Measurements from ENCODE around the gene LYPD5. TPM values are rescaled to one million over a fixed set of nuclear protein-coding genes. Genes with fewer than 3 reads are reported as not detected.

The LYPD5 gene
- total RNA-seq, 1 experiment from 2014 or later = 0.87 TPM

- in situ Hi-C loops (cut with HindIII; ENCODE audit: low pct_unique_long_range_greater_than_20kb, low sequenced_read_pairs) = no loop called here
- intact Hi-C loops (cut with micrococcal nuclease; ENCODE audit: unreplicated experiment) = no loop called here
- TF ChIP-seq TCF7L2 (IDR thresholded peaks at IDR 0.05; ENCODE audit: low read depth, low read length) (no peak), REST (IDR thresholded peaks at IDR 0.05; ENCODE audit: insufficient read depth in 1 of 2, low read depth in 2 of 2, low read length in 1 of 2) (no peak), SIN3A (IDR thresholded peaks at IDR 0.05; ENCODE audit: borderline replicate concordance, insufficient read depth, low read depth, low read length) (no peak), CTCF (IDR thresholded peaks at IDR 0.05) (no peak), POLR2AphosphoS5 (IDR thresholded peaks at IDR 0.05; ENCODE audit: low read depth, low read length) (no peak)
- no peak for DNase-seq (ENCODE audit: low read depth, low spot score)
- no peak for ATAC-seq
- H3K27me3 ChIP-seq (ENCODE audit: control insufficient read depth, insufficient read depth, low read length) = no peaks in the 10 kb centered on the region
- no peaks in the 10 kb centered on the region; the same call in 1 of the 2 replicates for H3K36me3 ChIP-seq (ENCODE audit: control insufficient read depth, insufficient read depth, low read length)
- ChIA-PET CTCF (no interaction called here), POLR2A (no interaction called here)
- H3K4me3 ChIP-seq (ENCODE audit: low read depth in 2 of 2, low read length in 2 of 2) = peak overlapping the region; percentile 30 to 67; a peak in 3 of 4 replicates
- no TSS peak for BruUV-seq (replicated peaks)
- peaks cover 64% of the 10 kb centered on the region for H3K4me1 ChIP-seq (ENCODE audit: control insufficient read depth, insufficient read depth, low read length)
- no peaks in the 10 kb centered on the region for H3K9me3 ChIP-seq (ENCODE audit: control insufficient read depth, insufficient read depth, low read depth, low read length)
- peak overlapping the region; percentile 98 for H3K27ac ChIP-seq (ENCODE audit: low read length)
Measured at GRCh38 chr19:43782311-43782660, 20.0 kb downstream of the LYPD5 start.

GRCh38 chr19:43781630-43782310 is 20.5 kb downstream of the LYPD5 start:
- in situ Hi-C loops (cut with HindIII; ENCODE audit: low pct_unique_long_range_greater_than_20kb, low sequenced_read_pairs) = no loop called here

More at GRCh38 chr19:43781630-43782310, 20.5 kb downstream of the LYPD5 start:
- H3K27ac ChIP-seq (ENCODE audit: low read length) = peak overlapping the region; percentile 98
- CTCF ChIA-PET = interaction anchor here (1.3 kb wide), 1 partner anchor 16 kb away, joined by 3 read pairs; no protein-coding TSS in a partner anchor
- ATAC-seq = no peak
- H3K9me3 ChIP-seq (ENCODE audit: control insufficient read depth, insufficient read depth, low read depth, low read length) = no peaks in the 10 kb centered on the region
- no peaks in the 10 kb centered on the region for H3K27me3 ChIP-seq (ENCODE audit: control insufficient read depth, insufficient read depth, low read length)
- no peak for TF ChIP-seq TCF7L2 (IDR thresholded peaks at IDR 0.05; ENCODE audit: low read depth, low read length)
- no peak for TF ChIP-seq REST (IDR thresholded peaks at IDR 0.05; ENCODE audit: insufficient read depth in 1 of 2, low read depth in 2 of 2, low read length in 1 of 2)
- TF ChIP-seq SIN3A (IDR thresholded peaks at IDR 0.05; ENCODE audit: borderline replicate concordance, insufficient read depth, low read depth, low read length) = no peak
- no peak for TF ChIP-seq POLR2AphosphoS5 (IDR thresholded peaks at IDR 0.05; ENCODE audit: low read depth, low read length)
- no peak for TF ChIP-seq CTCF (IDR thresholded peaks at IDR 0.05)
- no TSS peak for BruUV-seq (replicated peaks)
- DNase-seq (ENCODE audit: low read depth, low spot score) = no peak
- H3K4me1 ChIP-seq (ENCODE audit: control insufficient read depth, insufficient read depth, low read length) = peaks cover 64% of the 10 kb centered on the region
- intact Hi-C loops (cut with micrococcal nuclease; ENCODE audit: unreplicated experiment) = no loop called here
- no peaks in the 10 kb centered on the region; the same call in 1 of the 2 replicates for H3K36me3 ChIP-seq (ENCODE audit: control insufficient read depth, insufficient read depth, low read length)
- H3K4me3 ChIP-seq (ENCODE audit: low read depth in 2 of 2, low read length in 2 of 2) = peak overlapping the region in 1 of 2 experiments; percentile 67; a peak in 2 of 4 replicates
- POLR2A ChIA-PET = no interaction called here
